H9 (cell line): ENCODE results near the gene SIGLEC5. TPM values are rescaled to one million over a fixed set of nuclear protein-coding genes. Genes with fewer than 3 reads are reported as not detected.

Experiments
- DNase-seq: peaks from one replicate; pipeline ENCODE4 v3.0.0-alpha.2; 2017
- H2AFZ ChIP-seq: one replicate; pipeline ENCODE4 v1.6.1; 2013; ENCODE audit warnings: mild to moderate bottlenecking, low read length, control low read depth, moderate library complexity
- H2AK5ac ChIP-seq: 2 replicates; pipeline ENCODE4 v1.6.1; 2013; ENCODE audit warnings: low read length, control low read depth, mixed read lengths; ENCODE audit not compliant: insufficient read length
- H2BK120ac ChIP-seq: one replicate; pipeline ENCODE4 v1.6.1; 2013; ENCODE audit warnings: low read depth, mild to moderate bottlenecking, low read length, control low read depth, inconsistent platforms; ENCODE audit not compliant: poor library complexity, severe bottlenecking
- H2BK12ac ChIP-seq: 2 replicates; pipeline ENCODE4 v1.6.1; 2013; ENCODE audit warnings: low read length, control low read depth, mixed read lengths, low read depth; ENCODE audit not compliant: insufficient read length
- H2BK15ac ChIP-seq: 2 replicates; pipeline ENCODE4 v1.6.1; 2013; ENCODE audit warnings: low read depth, low read length, control low read depth
- H2BK20ac ChIP-seq: one replicate; pipeline ENCODE4 v1.6.1; 2013; ENCODE audit warnings: low read depth, mild to moderate bottlenecking, low read length, control low read depth, inconsistent platforms; ENCODE audit not compliant: poor library complexity, severe bottlenecking
- H2BK5ac ChIP-seq: 2 replicates; pipeline ENCODE4 v1.6.1; 2013; ENCODE audit warnings: low read length, control low read depth, mixed read lengths; ENCODE audit not compliant: insufficient read length
- H3K14ac ChIP-seq: 2 replicates; pipeline ENCODE4 v1.6.1; 2013; ENCODE audit warnings: low read length, control low read depth; ENCODE audit not compliant: insufficient read depth
- H3K18ac ChIP-seq: 2 replicates; pipeline ENCODE4 v1.6.1; 2013; ENCODE audit warnings: low read depth, mild to moderate bottlenecking, mixed read lengths, low read length, control low read depth; ENCODE audit not compliant: insufficient read length
- H3K23ac ChIP-seq: 2 replicates; pipeline ENCODE4 v1.6.1; 2013; ENCODE audit warnings: low read length, control low read depth, mixed read lengths, low read depth; ENCODE audit not compliant: insufficient read length
- H3K23me2 ChIP-seq: 2 replicates; pipeline ENCODE4 v1.6.1; 2013; ENCODE audit warnings: low read depth, mild to moderate bottlenecking, mixed read lengths, low read length, control low read depth; ENCODE audit not compliant: insufficient read length, poor library complexity, severe bottlenecking
- H3K27ac ChIP-seq: 2 replicates; pipeline ENCODE4 v1.5.1; 2013; ENCODE audit warnings: low read length, control low read depth, mixed read lengths, low read depth; ENCODE audit not compliant: insufficient read length
- H3K27me3 ChIP-seq: 2 replicates; pipeline ENCODE4 v1.6.1; 2013; ENCODE audit warnings: low read length, control low read depth, inconsistent platforms; ENCODE audit not compliant: insufficient read depth
- H3K4ac ChIP-seq: 2 replicates; pipeline ENCODE4 v1.6.1; 2013; ENCODE audit warnings: low read depth, mild to moderate bottlenecking, control low read depth, inconsistent platforms, low read length, moderate library complexity
- H3K4me1 ChIP-seq: 2 replicates; pipeline ENCODE4 v1.6.1; 2013; ENCODE audit warnings: low read length, control low read depth, inconsistent platforms; ENCODE audit not compliant: insufficient read depth
- H3K4me2 ChIP-seq: 2 replicates; pipeline ENCODE4 v1.6.1; 2013; ENCODE audit warnings: low read length, control low read depth, mixed read lengths; ENCODE audit not compliant: insufficient read length, insufficient read depth
- H3K56ac ChIP-seq: 2 replicates; pipeline ENCODE4 v1.6.1; 2013; ENCODE audit warnings: low read depth, mild to moderate bottlenecking, mixed read lengths, low read length, control low read depth; ENCODE audit not compliant: insufficient read length
- H3K79me1 ChIP-seq: 2 replicates; pipeline ENCODE4 v1.6.1; 2013; ENCODE audit warnings: low read depth, mild to moderate bottlenecking, moderate library complexity, low read length, control low read depth, inconsistent platforms; ENCODE audit not compliant: insufficient read depth, poor library complexity, severe bottlenecking
- H3K79me2 ChIP-seq: 2 replicates; pipeline ENCODE4 v1.6.1; 2013; ENCODE audit warnings: low read length, control low read depth, inconsistent platforms; ENCODE audit not compliant: insufficient read depth
- H3K9ac ChIP-seq: 2 replicates; pipeline ENCODE4 v1.6.1; 2013; ENCODE audit warnings: low read length, control low read depth, mixed read lengths; ENCODE audit not compliant: insufficient read length; ENCODE audit errors: extremely low read depth
- H3K9me3 ChIP-seq: one replicate; pipeline ENCODE4 v1.6.1; 2013; ENCODE audit warnings: low read depth, low read length, inconsistent platforms; ENCODE audit not compliant: control insufficient read depth
- H3T11ph ChIP-seq: one replicate; pipeline ENCODE4 v1.6.1; 2013; ENCODE audit warnings: mild to moderate bottlenecking, low read length, control low read depth, inconsistent platforms
- H4K20me1 ChIP-seq: one replicate; pipeline ENCODE4 v1.6.1; 2013; ENCODE audit not compliant: control insufficient read depth, insufficient read length, insufficient read depth
- H4K5ac ChIP-seq: 2 replicates; pipeline ENCODE4 v1.6.1; 2013; ENCODE audit warnings: low read depth, mild to moderate bottlenecking, mixed read lengths, low read length, control low read depth; ENCODE audit not compliant: insufficient read length
- H4K8ac ChIP-seq: replicated peaks from 2 replicates; pipeline ENCODE4 v1.6.1; 2013; ENCODE audit warnings: low read length, control low read depth, mixed read lengths, low read depth; ENCODE audit not compliant: insufficient read length
- H4K91ac ChIP-seq: 2 replicates; pipeline ENCODE4 v1.6.1; 2013; ENCODE audit warnings: low read depth, mild to moderate bottlenecking, moderate library complexity, mixed read lengths, low read length, control low read depth; ENCODE audit not compliant: insufficient read length
- H3K27ac Mint-ChIP-seq, 3 experiments: 2 replicates in 2 of 3; 3 replicates in 1 of 3; pipeline ENCODE4 v1.8.0; 2020 to 2021; ENCODE audit warnings: mixed read lengths in 3 of 3, mild to moderate bottlenecking in 1 of 3, moderate library complexity in 1 of 3
- H3K27me3 Mint-ChIP-seq: 2 replicates; pipeline ENCODE4 v1.8.0; 2021; ENCODE audit warnings: low read depth, mild to moderate bottlenecking, moderate library complexity, mixed read lengths
- H3K36me3 Mint-ChIP-seq, 3 experiments: 2 replicates in 2 of 3; 3 replicates in 1 of 3; pipeline ENCODE4 v1.8.0; 2020 to 2021; ENCODE audit warnings: low read depth in 3 of 3, mixed read lengths in 3 of 3; ENCODE audit not compliant: insufficient read depth in 1 of 3
- H3K4me1 Mint-ChIP-seq, 2 experiments: 2 replicates each; pipeline ENCODE4 v1.8.0; 2020; ENCODE audit warnings: mixed read lengths in 2 of 2
- H3K4me3 Mint-ChIP-seq, 2 experiments: 2 replicates in 1 of 2; 3 replicates in 1 of 2; pipeline ENCODE4 v1.8.0; 2020 to 2021; ENCODE audit warnings: mild to moderate bottlenecking in 2 of 2, mixed read lengths in 2 of 2, moderate library complexity in 1 of 2
- H3K9me3 Mint-ChIP-seq, 2 experiments: 2 replicates in 1 of 2; 3 replicates in 1 of 2; pipeline ENCODE4 v1.8.0; 2020; ENCODE audit warnings: mild to moderate bottlenecking in 2 of 2, mixed read lengths in 2 of 2, moderate library complexity in 1 of 2
- CTCF ChIP-seq: fragments of 200-600 bp; sonication (generic); conservative IDR thresholded peaks from 3 replicates; pipeline ENCODE4 v1.8.0; 2021; ENCODE audit warnings: antibody characterized with exemption, mild to moderate bottlenecking
- WGBS: extraction: QIAGEN DNeasy Blood & Tissue Kit; methylation state at CpG from one replicate; pipeline ENCODE4 v1.1.7; 2013; ENCODE audit warnings: missing lambda C conversion rate, low lambda C conversion rate, mixed read lengths; ENCODE audit not compliant: insufficient read length; ENCODE audit errors: extremely low coverage; 5-methylcytosine and 5-hydroxymethylcytosine counted together
- total RNA-seq: library from RNA; stranded (reverse); gene quantifications from 2 replicates; pipeline ENCODE4 v1.2.1, GENCODE V29; 2021

Gene SIGLEC5
- total RNA-seq, 1 experiment from 2014 or later = not detected

- Histone ChIP-seq H3K9me3 (no peaks in the 10 kb centered on the region), H3K56ac (no peak overlapping the region), H2BK120ac (no peak overlapping the region), H4K20me1 (no peaks in the 10 kb centered on the region), H2BK5ac (no peak overlapping the region), H3K27me3 (no peaks in the 10 kb centered on the region), H3K79me2 (no peaks in the 10 kb centered on the region), H2AK5ac (no peak overlapping the region), H3T11ph (no peak overlapping the region), H4K91ac (no peak overlapping the region), H4K8ac (no peak overlapping the region), H3K23ac (no peak overlapping the region), H3K23me2 (no peaks in the 10 kb centered on the region), H3K14ac (no peak overlapping the region), H2AFZ (no peak overlapping the region), H3K4me2 (no peak overlapping the region), H2BK15ac (no peak overlapping the region), H3K18ac (no peak overlapping the region), H2BK20ac (no peak overlapping the region), H3K4ac (no peak overlapping the region), H3K9ac (no peak overlapping the region), H3K79me1 (no peaks in the 10 kb centered on the region), H2BK12ac (no peak overlapping the region), H3K4me1 (no peaks in the 10 kb centered on the region), H3K27ac (no peak overlapping the region), H4K5ac (no peak overlapping the region)
- DNase-seq = no peak
- no CpG with 5 or more reads among the region's 2 CpGs for WGBS
- H3K36me3 Mint-ChIP-seq = peaks cover 0 to 7% (median 0%) of the 10 kb centered on the region in 3 experiments; a peak in 3 of 7 replicates
- peaks cover 16% of the 10 kb centered on the region for H3K27me3 Mint-ChIP-seq
- peaks cover 59 to 88% of the 10 kb centered on the region in 2 experiments for H3K9me3 Mint-ChIP-seq
- H3K4me1 Mint-ChIP-seq = no peaks in the 10 kb centered on the region
- H3K4me3 Mint-ChIP-seq = no peak overlapping the region
- TF ChIP-seq CTCF = no peak
- no peak overlapping the region for H3K27ac Mint-ChIP-seq
Observed at GRCh38 chr19:51621178-51621577, 9.0 kb downstream of the SIGLEC5 start.
